Right cardiac atrium (tissue), 5 donors: ENCODE data around the gene CHKB. TPM values are rescaled to one million over a fixed set of nuclear protein-coding genes. Genes with fewer than 3 reads are reported as not detected.
A peak's percentile ranks its signal among the peaks of the same experiment; 100 is the strongest.
"Not testable (repeated sequence)": the region's sequence is repeated elsewhere in the genome, so short reads cannot be mapped to it uniquely, and the experiment has no call there.

ENCODE experiments used
- ATAC-seq, 2 donors: fragments of 200-7000 bp; cut with Tn5 transposase; one replicate each; pipeline versions ENCODE4 v1.8.0 to v1.9.1; 2020; ENCODE audit warnings: moderate library complexity in 2 of 2, mild to moderate bottlenecking in 1 of 2
- DNase-seq, 3 donors: peaks; one replicate each; pipeline ENCODE4 v3.0.0-alpha.2; 2020
- H3K27ac ChIP-seq: one replicate; pipeline ENCODE4 v1.5.1; 2013; ENCODE audit warnings: mild to moderate bottlenecking, low read length, control low read depth, moderate library complexity
- H3K27me3 ChIP-seq: one replicate; pipeline ENCODE4 v1.6.1; 2013; ENCODE audit not compliant: control insufficient read depth, insufficient read depth
- H3K4me1 ChIP-seq: one replicate; pipeline ENCODE4 v1.6.1; 2013; ENCODE audit warnings: low read length; ENCODE audit not compliant: control insufficient read depth, insufficient read depth
- H3K4me3 ChIP-seq: one replicate; pipeline ENCODE4 v1.5.1; 2013; ENCODE audit warnings: low read length, control low read depth
- H3K9me3 ChIP-seq: one replicate; pipeline ENCODE4 v1.6.1; 2013; ENCODE audit warnings: low read length; ENCODE audit not compliant: control insufficient read depth
- WGBS: extraction: QIAGEN DNeasy Blood & Tissue Kit; methylation state at CpG from one replicate; pipeline ENCODE4 v1.1.7; 2013; 5-methylcytosine and 5-hydroxymethylcytosine counted together
- intact Hi-C, 4 donors: fragments of 100-400 bp; cut with DNase I; formaldehyde crosslinking; loops; one replicate each; pipeline versions ENCODE4 v1.11.0 to v1.14.0; 2022 to 2023
- polyA plus RNA-seq: library from polyadenylated mRNA; stranded (reverse); fragments of 200-250 nt; gene quantifications from one replicate; pipeline ENCODE4 v1.2.3, GENCODE V29; 2013
- total RNA-seq, 4 donors: library from RNA; stranded (reverse); fragmentation: NEBNext Ultra II Directional; extraction: Animal tissue kit (Norgen Biotek cat#: 25700); gene quantifications; one replicate each; pipeline ENCODE4 v1.2.1, GENCODE V29; 2021
- donor health status: healthy with polysubstance abuse.
- donor health status: DM: no; HTN: yes; CAD: no.
- donor health status: DM: no; HTN: no; CAD: no.
- donor health status: DM: no; HTN: yes; CAD: no; lungs with severe emphysema.
- donor health status: DM: yes; HTN: yes; CAD: no.

CHKB gene
- total and polyA plus RNA-seq, 5 donors: 33.9 to 63.4 (median 42.9) TPM

- Histone ChIP-seq H3K4me1 (no peaks in the 10 kb centered on the region), H3K9me3 (no peaks in the 10 kb centered on the region), H3K4me3 (no peak overlapping the region), H3K27ac (no peak overlapping the region), H3K27me3 (no peaks in the 10 kb centered on the region)
- 49% methylated on average over 78 of the region's 78 CpGs for WGBS
- intact Hi-C loops: no loop called here
- DNase-seq: peak in 1 of 3 donors; percentile 54
- ATAC-seq: no peak
Measured at GRCh38 chr22:50546326-50547262, 36.1 kb downstream of the CHKB start.

GRCh38 chr22:50545522-50546325 lies 36.9 kb downstream of the CHKB start, which contains the start of gene KLHDC7B:
TSS of gene KLHDC7B (plus strand) at chr22:50545899. CDS start at chr22:50546244, 345 bp downstream.
- no peaks in the 10 kb centered on the region for H3K27me3 ChIP-seq

GRCh38 chr22:50544746-50545253 lies 37.8 kb downstream of the CHKB start:
- no peaks in the 10 kb centered on the region for H3K4me1 ChIP-seq
- 74% methylated on average over 5 of the region's 5 CpGs for WGBS
- ATAC-seq: no peak
- H3K27me3 ChIP-seq: no peaks in the 10 kb centered on the region
- H3K9me3 ChIP-seq: no peaks in the 10 kb centered on the region
- intact Hi-C loops: no loop called here
- peak in 1 of 3 donors; percentile 61 for DNase-seq
- H3K4me3 ChIP-seq: no peak overlapping the region
- H3K27ac ChIP-seq: no peak overlapping the region

More at GRCh38 chr22:50545522-50546325, 36.9 kb downstream of the CHKB start, which contains the start of gene KLHDC7B:
- intact Hi-C loops: no loop called here
- no peak for DNase-seq
- H3K4me1 ChIP-seq: no peaks in the 10 kb centered on the region
- WGBS: 59% methylated on average over 10 of the region's 10 CpGs
- H3K27ac ChIP-seq: no peak within 1 kb of the TSS
- no peak for ATAC-seq
- H3K9me3 ChIP-seq: no peaks in the 10 kb centered on the region
- no peak within 1 kb of the TSS for H3K4me3 ChIP-seq

- H3K27ac ChIP-seq: no peak overlapping the region
- H3K9me3 ChIP-seq: no peaks in the 10 kb centered on the region
- no peaks in the 10 kb centered on the region for H3K27me3 ChIP-seq
- ATAC-seq (peak; percentile 61 to 67), DNase-seq (peak; percentile 81 to 92 (median 91))
- H3K4me1 ChIP-seq: no peaks in the 10 kb centered on the region
- intact Hi-C loops: no loop called here
- WGBS: 4% methylated on average over 52 of the region's 52 CpGs
- no peak overlapping the region for H3K4me3 ChIP-seq
Measured at GRCh38 chr22:50544078-50544745, 38.4 kb downstream of the CHKB start.

GRCh38 chr22:50542416-50542927 lies 40.2 kb downstream of the CHKB start:
- WGBS: 87% methylated on average over 19 of the region's 19 CpGs
- intact Hi-C loops: no loop called here
- ATAC-seq: no peak
- no peaks in the 10 kb centered on the region for H3K4me1 ChIP-seq
- no peaks in the 10 kb centered on the region for H3K9me3 ChIP-seq
- no peak overlapping the region for H3K27ac ChIP-seq
- no peaks in the 10 kb centered on the region for H3K27me3 ChIP-seq
- peak in 1 of 3 donors; percentile 71 for DNase-seq
- H3K4me3 ChIP-seq: no peak overlapping the region

GRCh38 chr22:50541667-50542026 lies 41.0 kb downstream of the CHKB start:
- DNase-seq (peak in 2 of 3 donors; percentile 65 to 71), ATAC-seq (peak in 1 of 2 donors; percentile 42)
- H3K27me3 ChIP-seq, H3K4me3 ChIP-seq, H3K27ac ChIP-seq, H3K4me1 ChIP-seq, intact Hi-C loops, H3K9me3 ChIP-seq: not testable (repeated sequence)
- WGBS: 75% methylated on average over 5 of the region's 5 CpGs

- intact Hi-C loops: no loop called here
- no peak for ATAC-seq
- H3K4me3 ChIP-seq: no peak overlapping the region
- H3K4me1 ChIP-seq: no peaks in the 10 kb centered on the region
- peak in 1 of 3 donors; percentile 47 for DNase-seq
- no peaks in the 10 kb centered on the region for H3K9me3 ChIP-seq
- H3K27ac ChIP-seq: no peak overlapping the region
- WGBS: 86% methylated on average over 10 of the region's 10 CpGs
- H3K27me3 ChIP-seq: no peaks in the 10 kb centered on the region
Measured at GRCh38 chr22:50540381-50540780, 42.3 kb downstream of the CHKB start.

GRCh38 chr22:50537765-50538164 lies 44.9 kb downstream of the CHKB start:
- H3K9me3 ChIP-seq: no peaks in the 10 kb centered on the region
- no peaks in the 10 kb centered on the region for H3K4me1 ChIP-seq
- H3K27me3 ChIP-seq: no peaks in the 10 kb centered on the region
- H3K27ac ChIP-seq: no peak overlapping the region
- 84% methylated on average over 13 of the region's 13 CpGs for WGBS
- no peak for ATAC-seq
- peak in 1 of 3 donors; percentile 32 for DNase-seq
- intact Hi-C loops: no loop called here
- no peak overlapping the region for H3K4me3 ChIP-seq

GRCh38 chr22:50536226-50536625 lies 46.4 kb downstream of the CHKB start:
- Histone ChIP-seq H3K9me3 (no peaks in the 10 kb centered on the region), H3K4me3 (no peak overlapping the region), H3K4me1 (no peaks in the 10 kb centered on the region), H3K27me3 (no peaks in the 10 kb centered on the region), H3K27ac (no peak overlapping the region)
- ATAC-seq (no peak), DNase-seq (no peak)
- WGBS: 70% methylated on average over 3 of the region's 3 CpGs
- intact Hi-C loops: no loop called here

- no peaks in the 10 kb centered on the region for H3K4me1 ChIP-seq
- no peak overlapping the region for H3K27ac ChIP-seq
- 90% methylated on average over 8 of the region's 8 CpGs for WGBS
Measured at GRCh38 chr22:50535113-50535512, 47.5 kb downstream of the CHKB start.

More at GRCh38 chr22:50535113-50535512, 47.5 kb downstream of the CHKB start:
- intact Hi-C loops: no loop called here
- H3K9me3 ChIP-seq: no peaks in the 10 kb centered on the region
- ATAC-seq: no peak
- H3K27me3 ChIP-seq: no peaks in the 10 kb centered on the region
- peak in 1 of 3 donors; percentile 14 for DNase-seq
- no peak overlapping the region for H3K4me3 ChIP-seq
